Left forelimb (tissue), 1 donor: Measurements from ENCODE around the gene ALG3.

ENCODE experiments used
- DNase-seq: peaks from one replicate; pipeline ENCODE4 v3.0.0-alpha.2; 2018; ENCODE audit warnings: low spot score

ALG3 gene

GRCh38 chr3:184192889-184193288 lies 55.9 kb downstream of the ALG3 start:
- no peak for DNase-seq
